HG03108 (cell line): ENCODE data around the gene TRMT61B.

Source experiments
- ATAC-seq: cut with Tn5 transposase; IDR thresholded peaks from one replicate; pipeline ENCODE4 v1.9.1; 2021; ENCODE audit warnings: moderate library complexity; ENCODE audit not compliant: unreplicated experiment

Gene TRMT61B

DNA sequence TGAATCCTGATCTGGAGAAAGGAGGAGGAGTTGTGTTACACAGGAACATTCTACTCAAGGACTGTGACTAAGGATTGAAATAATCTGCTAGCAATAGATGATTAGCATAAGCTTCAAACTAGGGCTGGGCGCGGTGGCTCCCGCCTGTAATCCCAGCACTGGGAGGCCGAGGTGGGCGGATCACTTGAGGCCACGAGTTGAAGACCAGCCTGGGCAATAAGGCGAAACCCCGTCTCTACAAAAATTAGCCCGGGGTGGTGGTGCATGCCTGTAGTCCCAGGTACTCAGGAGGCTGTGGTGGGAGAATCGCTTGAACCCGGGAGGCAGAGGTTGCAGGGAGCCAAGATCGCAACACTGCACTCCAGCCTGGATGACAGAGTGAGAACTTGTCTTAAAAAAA is 1.5 kb downstream of the TRMT61B start:
- ATAC-seq: no peak

DNA sequence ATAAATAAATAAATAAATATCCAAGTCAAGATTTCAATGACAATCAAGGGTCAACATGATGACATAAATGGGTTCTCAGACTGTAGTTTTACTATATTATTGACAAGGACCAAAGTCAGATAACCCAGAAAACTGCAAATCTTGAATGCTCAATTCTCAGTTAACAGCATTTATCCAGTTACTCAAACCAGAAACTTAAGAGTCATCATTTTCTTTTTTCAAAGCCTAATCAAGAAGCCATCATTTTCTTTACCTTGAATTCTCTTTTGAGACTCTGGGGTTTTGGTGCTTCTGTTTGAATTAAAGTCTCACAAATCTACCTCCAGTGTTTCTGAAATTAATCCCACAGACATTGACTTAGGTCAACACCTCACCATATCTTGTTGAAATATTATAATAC is 14.1 kb downstream of the TRMT61B start:
- ATAC-seq: no peak

DNA sequence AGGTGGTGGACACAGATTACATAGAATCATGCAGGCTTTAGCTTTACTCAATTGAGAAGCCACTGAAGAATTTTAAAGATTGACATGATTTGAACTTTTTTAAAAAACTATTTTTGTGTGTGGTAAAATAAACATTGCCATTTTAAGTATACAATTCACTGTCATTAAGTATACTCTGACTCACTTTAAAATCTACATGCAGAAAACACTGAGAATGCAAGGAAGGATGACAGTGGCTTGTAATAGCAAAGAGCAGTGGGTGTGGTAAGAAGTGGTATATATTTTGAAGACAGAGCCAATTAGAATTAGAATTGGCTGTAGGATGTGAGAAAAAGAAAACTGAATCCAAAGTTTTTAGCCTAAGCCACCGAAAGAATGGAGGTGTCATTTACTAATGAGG is 14.9 kb downstream of the TRMT61B start:
- no peak for ATAC-seq

DNA sequence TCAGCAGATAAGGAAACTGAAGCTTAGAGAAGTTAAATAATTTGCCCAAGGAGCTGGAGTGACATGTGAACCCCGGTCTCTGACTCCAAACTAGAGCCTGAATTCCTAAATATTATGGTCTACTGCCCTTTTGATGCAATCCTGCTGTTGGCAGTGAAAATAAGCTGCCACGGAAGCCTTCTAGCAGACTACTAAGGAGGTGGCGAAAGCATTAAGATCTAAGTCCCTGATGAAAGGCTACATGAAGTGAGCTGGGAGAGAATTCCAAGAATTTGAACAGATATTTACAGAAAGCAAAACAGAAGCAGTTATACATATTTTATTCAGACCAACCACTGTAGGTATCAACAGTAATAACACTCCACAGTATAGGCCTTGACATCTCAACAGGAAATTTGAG is 28.1 kb downstream of the TRMT61B start:
- ATAC-seq: no peak

DNA sequence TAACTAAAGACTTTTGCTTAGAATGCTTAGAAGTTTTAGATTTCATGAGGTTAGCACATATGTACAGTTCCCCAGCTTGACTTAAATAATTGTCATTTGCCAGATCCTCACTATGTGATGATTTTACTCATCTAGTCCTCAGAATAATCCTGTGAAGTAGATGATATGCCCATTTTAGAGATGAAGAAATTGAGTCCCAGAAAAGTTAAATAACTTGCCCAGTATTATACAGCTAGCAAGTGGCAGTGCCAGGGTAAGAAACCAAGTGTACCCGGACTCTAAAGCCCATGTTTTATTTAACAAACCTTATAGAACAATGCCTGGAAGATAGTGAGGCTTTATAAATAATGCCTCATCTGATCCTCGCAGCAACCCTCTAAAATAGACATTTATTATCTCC is 31.1 kb downstream of the TRMT61B start:
- ATAC-seq: no peak

DNA sequence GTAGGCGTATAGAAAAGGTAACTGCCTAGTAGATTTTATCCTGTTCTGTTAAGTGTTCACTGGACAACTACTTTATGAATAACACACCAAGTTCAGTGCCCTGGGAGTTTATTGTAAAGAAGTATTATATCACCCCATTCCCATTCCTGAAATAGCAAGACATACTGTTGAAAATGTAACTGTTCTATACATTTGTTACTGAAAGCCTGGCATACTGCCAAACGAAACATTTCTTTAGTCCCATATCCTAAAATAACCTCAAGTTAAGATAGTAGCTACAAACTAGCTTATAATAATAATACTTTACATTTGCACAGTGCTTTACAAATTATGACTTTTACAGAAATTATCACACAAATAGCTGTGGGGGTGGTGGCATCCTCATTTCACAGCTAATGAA is 34.3 kb downstream of the TRMT61B start:
- no peak for ATAC-seq

DNA sequence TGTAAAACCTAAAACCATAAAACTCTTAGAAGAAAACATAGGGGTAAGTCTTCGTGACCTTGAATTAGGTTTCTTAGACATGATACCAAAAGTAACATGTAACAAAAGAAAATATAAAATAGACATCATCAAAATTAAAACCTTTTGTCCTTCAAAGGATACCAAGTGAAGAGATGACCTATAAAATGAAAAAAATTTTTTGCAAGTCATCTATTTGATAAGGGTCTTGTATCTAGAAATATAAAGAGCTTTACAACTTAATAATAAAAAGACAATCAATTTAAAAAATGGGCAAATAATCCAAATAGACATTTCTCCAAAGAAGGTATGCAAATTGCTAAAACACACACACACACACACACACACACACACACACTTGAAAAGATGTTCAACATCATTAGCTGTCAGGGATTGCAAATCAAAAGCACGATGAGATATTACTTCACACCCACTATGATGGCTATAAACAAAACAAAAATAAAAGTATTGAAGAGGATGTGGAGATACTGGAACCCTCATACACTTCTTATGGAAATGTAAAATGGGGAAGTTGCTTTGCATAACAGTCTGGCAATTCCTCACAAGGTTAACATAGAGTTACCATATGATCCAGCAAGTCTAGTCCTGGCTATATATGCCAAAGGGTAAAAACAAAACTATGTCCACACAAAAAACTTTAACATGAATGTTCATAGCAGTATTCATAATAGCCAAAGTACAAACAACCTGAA is 36.2 kb downstream of the TRMT61B start:
- no peak for ATAC-seq

DNA sequence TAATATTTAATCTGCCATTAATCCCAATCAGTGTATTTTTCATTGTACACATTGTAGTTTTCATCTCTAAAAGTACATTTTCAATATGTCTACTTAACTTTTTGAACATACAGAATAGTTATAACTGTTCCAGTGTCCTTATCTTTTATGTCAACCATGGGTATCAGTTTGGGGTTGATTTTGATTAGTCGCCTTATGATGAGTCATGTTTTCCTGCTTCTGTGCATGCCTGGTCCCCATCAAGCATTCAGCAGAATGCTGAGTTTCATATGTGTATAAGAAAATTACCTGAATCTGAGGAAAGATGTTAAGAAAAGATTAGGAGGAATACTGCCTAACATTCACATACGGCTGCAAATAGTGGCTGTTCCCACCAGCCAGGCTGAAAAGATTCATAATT is 41.7 kb downstream of the TRMT61B start:
- ATAC-seq: no peak

DNA sequence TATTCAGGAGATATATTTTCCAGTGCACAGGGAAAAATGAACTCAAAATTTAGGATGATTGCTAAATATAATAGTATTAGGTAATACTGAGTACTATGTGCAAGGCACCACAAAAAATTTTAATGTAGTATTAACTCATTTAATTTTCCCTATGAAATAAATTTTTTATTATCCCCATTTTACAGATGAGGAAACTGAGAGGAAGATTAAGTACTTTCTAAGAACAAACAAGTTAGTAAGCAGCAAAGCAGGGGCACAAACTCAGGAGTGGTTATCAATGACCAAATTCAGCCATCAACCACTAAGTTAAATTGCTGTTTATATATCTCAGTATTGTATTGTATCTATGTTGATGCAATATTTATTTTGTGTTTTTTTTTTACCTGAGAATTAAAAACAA is 45.2 kb downstream of the TRMT61B start:
- ATAC-seq: no peak

DNA sequence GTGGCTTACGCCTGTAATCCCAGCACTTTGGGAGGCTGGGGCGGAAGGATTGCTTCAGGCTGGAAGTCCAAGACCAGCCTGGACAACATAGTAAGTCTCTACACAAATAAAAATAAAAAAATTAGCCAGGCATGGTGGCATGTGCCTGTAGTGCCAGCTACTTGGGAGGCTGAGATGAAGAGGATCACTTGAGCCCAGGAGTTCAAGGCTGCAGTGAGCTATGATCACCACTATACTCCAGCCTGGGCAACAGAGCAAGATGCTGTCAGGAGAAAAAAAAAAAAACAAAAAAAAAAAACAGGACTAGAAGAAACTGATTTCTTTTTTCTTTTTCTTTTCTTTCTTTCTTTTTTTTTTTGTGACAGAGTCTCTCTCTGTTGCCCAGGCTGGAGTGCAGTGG is 45.9 kb downstream of the TRMT61B start:
- no peak for ATAC-seq

DNA sequence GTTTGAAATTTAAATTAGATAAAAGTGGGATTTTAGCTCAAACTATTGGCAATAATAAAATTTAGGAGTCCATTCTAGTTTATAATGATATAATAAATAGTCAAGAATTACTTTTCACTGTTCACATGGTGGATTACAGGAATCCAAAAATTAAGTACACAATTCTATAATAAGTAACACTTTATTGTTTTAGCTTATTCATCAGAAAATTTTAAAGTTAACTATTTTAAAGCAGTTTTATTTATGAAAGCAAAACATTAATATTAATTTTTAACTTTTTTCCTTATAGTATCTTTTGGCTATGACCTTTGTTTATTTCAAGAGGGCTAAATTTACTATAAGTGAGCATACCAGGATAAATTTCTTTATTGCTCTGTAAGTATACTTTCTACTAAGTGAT is 48.1 kb downstream of the TRMT61B start:
- ATAC-seq: no peak

DNA sequence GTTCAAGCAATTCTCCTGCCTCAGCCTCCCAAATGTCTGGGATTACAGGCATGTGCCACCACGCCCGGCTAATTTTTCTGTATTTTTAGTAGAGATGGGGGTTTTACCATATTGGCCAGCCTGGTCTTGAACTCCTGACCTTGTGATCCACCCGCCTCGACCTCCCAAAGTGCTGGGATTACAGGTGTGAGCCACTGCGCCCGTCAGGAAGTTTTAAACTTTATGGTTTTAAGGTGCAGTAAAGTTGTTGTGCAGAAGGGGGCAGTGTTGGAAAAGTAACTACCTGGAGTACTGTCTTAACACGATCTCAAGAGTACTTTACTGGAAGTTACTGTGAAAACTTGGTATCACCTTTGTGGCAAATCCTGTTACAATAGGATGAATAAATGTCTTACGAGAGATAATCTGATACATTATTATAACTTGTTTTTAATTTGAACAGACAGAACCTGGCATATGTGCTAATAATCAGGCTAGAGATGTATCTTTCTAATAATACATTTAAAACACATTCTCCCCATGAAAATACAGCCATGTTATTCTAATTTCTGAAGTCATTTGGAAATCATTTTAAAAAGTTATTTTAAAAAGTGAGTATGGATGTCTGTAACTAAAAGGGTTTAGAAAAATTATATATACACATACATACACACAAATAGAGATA is 48.7 kb downstream of the TRMT61B start:
- ATAC-seq: no peak

DNA sequence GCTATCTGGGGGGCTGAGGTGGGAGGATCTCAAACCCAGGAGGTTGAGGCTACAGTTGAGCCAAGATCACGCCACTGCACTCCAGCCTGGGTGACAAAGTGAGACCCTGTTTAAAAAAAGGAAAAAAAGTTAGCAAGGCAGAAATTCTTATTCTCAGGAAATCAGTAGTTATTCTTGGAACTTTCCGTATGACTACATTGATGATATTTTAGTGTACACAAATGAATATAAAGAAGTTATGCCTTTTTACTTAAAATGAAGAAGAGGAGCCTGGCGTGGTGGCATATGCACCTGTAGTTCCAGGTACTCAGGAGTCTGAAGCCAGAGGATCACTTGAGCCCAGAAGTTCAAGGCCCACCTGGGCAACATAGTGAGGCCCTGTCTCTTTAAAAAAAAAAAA is 52.1 kb downstream of the TRMT61B start:
- no peak for ATAC-seq

DNA sequence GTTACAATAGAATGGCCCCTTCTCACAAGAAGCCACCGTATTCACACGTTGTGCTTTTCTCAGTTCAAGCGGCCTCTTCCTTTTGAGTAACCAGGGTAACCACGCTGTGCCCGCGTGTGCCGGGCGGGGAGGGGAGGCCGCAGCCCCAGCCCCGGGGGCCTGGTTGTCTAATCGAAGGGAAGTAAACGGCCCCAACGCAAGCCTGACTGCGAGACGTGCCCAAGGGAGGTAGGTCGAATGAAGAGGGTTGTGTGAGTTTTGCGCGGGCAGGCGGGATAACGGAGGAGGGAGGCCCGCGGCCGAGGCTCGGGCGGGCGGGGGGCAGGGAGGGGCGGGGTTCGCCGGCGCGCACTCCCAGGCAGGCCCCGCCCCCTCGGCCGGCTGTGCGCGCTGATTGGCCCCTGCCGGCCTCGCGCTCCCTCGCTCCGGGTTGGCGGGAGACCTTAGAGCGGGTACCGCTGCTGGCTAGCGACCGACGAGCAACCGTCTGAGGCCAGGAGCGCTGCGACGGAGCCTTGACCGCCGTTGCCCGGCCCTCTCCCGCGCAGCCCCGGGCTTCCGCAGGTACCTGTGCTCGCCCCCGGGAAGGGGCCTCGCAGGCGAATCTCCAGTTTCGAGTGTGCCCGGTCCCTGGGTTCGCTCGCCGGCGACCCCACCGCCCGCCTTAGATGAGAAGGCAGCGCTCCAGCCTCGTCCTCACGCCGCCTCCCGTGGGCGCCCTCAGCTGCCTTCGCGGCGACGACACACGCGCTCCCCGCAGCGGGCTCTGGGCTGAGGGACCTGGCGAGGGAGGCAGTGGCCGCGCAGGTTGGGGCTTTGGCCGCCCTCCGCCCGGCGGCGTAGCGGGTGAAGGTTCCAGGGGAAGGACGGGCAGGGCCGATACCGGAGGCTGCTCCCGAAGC is 59.5 kb downstream of the TRMT61B start, which contains the start of gene SPDYA:
SPDYA (plus strand) TSS at position 451 of the 902 bp plus-strand sequence. CDS start 5,181 bp downstream, outside the sequence.
- peak; percentile 60 for ATAC-seq

DNA sequence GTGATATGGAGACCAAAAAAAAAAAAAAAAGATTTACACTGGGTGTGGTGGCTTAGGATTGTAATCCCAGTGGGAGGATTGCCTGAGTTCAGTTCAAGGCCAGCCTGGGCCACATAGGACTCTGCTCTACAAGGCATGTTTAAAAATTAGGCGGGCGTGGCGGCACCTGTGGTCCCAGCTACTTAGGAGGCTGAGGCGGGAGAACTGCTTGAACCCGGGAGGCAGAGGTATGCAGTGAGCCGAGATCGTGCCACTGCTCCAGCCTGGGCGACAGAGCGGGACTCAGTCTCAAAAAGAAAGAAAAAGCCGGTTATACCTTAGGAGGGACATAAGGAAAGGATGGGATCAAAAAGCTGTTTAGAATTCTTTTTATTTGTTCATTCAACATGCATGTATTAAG is 60.2 kb downstream of the TRMT61B start:
- no peak for ATAC-seq

DNA sequence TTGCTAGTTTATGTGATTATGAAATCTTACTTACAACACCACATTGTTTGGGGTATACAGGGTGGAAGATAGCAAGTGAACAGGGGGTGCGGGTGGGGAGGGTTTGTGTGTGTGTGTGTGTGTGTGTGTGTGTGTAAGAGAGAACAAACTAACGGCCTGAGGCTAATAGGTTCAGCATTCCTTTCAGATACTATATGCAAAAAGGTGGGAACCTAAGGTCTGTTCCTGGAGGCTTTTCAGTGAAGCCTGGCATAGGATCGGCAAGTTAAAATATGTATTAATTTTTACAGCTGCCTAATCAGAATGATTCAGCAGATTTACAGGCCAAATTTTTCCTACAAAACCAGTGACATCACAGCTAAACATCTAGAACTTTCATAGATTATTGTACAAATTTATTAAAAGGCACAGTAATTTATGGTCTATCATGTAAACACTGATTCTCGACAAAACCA is 67.1 kb downstream of the TRMT61B start:
- ATAC-seq: no peak

DNA sequence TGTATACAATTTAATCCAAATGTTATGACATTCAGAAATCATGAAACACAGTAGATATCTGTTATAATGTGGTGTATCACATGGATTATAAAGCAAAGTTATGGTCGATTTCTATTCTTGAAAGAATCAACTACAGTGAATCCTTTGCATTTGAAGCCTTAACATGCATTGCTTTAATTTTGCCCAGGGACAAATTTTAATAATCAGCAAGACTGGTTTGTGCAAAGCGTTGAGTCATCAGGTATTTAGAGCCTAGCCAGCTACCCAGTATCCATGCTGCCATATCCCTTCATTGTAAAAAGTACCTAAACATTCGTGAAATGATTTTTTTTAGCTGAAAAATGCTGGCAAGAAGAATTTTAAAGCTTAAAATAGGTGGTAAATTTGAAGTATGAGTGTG is 68.4 kb downstream of the TRMT61B start:
- no peak for ATAC-seq
